ENCODE results near the gene TXLNB.

DNA sequence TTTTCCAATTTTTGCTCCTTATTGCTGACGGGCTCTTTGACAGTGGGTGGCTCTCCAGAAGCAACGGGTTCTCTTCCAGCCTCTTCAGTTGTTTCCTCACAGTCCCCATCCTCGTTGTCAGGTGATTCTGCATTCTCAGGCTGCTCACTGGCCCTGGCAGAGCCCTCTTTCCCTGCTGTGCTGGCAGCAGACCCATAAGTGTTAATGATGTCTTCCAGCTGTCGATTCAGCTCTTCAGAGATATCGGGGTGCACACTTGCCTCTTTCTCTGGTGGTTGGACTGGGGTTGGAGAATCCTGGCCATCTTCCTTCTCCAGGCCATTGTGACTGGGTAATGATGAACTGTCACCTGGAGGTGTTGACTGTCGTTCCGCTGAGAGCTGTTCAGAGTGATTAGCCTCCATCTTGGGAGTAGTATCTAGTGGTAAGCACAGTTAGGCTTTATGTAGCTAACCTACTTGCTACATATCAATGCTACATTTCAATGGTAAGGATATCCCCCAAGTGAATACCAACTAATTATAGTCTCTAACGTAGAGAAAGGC, 3.2 kb downstream of the TXLNB start:
- TF ChIP-seq, protein P1, sequence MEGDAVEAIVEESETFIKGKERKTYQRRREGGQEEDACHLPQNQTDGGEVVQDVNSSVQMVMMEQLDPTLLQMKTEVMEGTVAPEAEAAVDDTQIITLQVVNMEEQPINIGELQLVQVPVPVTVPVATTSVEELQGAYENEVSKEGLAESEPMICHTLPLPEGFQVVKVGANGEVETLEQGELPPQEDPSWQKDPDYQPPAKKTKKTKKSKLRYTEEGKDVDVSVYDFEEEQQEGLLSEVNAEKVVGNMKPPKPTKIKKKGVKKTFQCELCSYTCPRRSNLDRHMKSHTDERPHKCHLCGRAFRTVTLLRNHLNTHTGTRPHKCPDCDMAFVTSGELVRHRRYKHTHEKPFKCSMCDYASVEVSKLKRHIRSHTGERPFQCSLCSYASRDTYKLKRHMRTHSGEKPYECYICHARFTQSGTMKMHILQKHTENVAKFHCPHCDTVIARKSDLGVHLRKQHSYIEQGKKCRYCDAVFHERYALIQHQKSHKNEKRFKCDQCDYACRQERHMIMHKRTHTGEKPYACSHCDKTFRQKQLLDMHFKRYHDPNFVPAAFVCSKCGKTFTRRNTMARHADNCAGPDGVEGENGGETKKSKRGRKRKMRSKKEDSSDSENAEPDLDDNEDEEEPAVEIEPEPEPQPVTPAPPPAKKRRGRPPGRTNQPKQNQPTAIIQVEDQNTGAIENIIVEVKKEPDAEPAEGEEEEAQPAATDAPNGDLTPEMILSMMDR (IDR thresholded peaks at IDR 0.05): no peak
- TF ChIP-seq EP300 (IDR thresholded peaks at IDR 0.05) (no peak), POLR2A (IDR thresholded peaks at IDR 0.05) (no peak)
